MM.1S (cell line): ENCODE measurements around the gene TTC33.

ENCODE experiments used
- CTCF ChIP-seq: fragments of 300-600 bp; sonication (generic); IDR thresholded peaks from 2 replicates; pipeline ENCODE4 v1.5.1; 2016; ENCODE audit warnings: antibody characterized with exemption, low read length, mixed read lengths
- EZH2 ChIP-seq: fragments of 300-600 bp; sonication (generic); optimal IDR thresholded peaks from 2 replicates; pipeline ENCODE3; 2017; ENCODE audit warnings: low read depth, mild to moderate bottlenecking, antibody characterized with exemption, low read length, mixed read lengths

DNA sequence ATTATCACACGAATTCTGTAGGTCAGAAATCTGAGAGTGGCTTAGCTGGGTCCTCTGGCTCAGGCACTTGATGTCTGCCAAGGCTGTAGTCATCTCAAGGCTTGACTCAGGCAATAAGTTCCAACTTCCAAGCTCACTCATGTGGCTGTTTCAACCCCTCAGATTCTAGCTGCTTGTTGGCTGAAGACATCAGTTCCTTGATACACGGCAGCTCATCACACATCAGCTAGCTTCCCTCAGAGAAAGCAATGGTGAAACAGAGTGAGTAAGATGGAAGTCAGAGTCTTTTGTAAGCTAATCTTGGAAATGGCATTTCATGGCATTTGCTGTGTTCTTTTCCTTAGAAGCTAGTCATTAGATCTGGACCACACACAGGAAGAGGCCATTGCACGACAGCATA lies 280.2 kb downstream of the TTC33 start:
- TF ChIP-seq CTCF (no peak), EZH2 (no peak)
